Lower leg skin (tissue), 3 donors: ENCODE measurements around the gene SLC24A1.

Experiments used
- CTCF ChIP-seq, 3 donors: fragments of 450-650 bp; IDR thresholded peaks; one replicate each; pipeline ENCODE4 v1.5.1; 2016; ENCODE audit warnings: antibody characterized with exemption in 3 of 3, mild to moderate bottlenecking in 3 of 3, moderate library complexity in 2 of 3
- POLR2A ChIP-seq, 2 donors: fragments of 450-650 bp; IDR thresholded peaks; one replicate each; pipeline ENCODE4 v1.6.1; 2016 to 2017; ENCODE audit warnings: antibody characterized with exemption in 2 of 2, mild to moderate bottlenecking in 1 of 2, moderate library complexity in 1 of 2

GRCh38 chr15:65655457-65655856, 33.7 kb downstream of the SLC24A1 start:
- TF ChIP-seq CTCF (IDR thresholded peaks at IDR 0.05) (no peak), POLR2A (IDR thresholded peaks at IDR 0.05) (no peak)
